Calu3 (cell line): ENCODE data around the gene IGF2. TPM values are rescaled to one million over a fixed set of nuclear protein-coding genes. Genes with fewer than 3 reads are reported as not detected.

Experiments
- BruUV-seq: library from RNA; stranded (reverse); fragments of 400-500 nt; replicated peaks from 2 replicates; lab custom pipeline; 2021; lab: Mats Ljungman, UMichigan
- CTCF ChIA-PET: fragments of 300-600 bp; sonication (Branson Sonifier 250); formaldehyde crosslinking; loops from one replicate; lab custom pipeline; 2022; ENCODE audit warnings: antibody characterized with exemption; lab: Charles Lee
- DNase-seq: peaks from one replicate; pipeline ENCODE4 v3.0.0; 2022
- H3K27ac Mint-ChIP-seq: one replicate; pipeline ENCODE4 v1.8.0; 2022; ENCODE audit warnings: mixed read lengths; ENCODE audit not compliant: unreplicated experiment
- H3K27me3 Mint-ChIP-seq: one replicate; pipeline ENCODE4 v1.8.0; 2022; ENCODE audit warnings: mixed read lengths; ENCODE audit not compliant: unreplicated experiment
- H3K36me3 Mint-ChIP-seq: one replicate; pipeline ENCODE4 v1.8.0; 2022; ENCODE audit warnings: mild to moderate bottlenecking, moderate library complexity, mixed read lengths; ENCODE audit not compliant: insufficient read depth, unreplicated experiment
- H3K4me1 Mint-ChIP-seq: one replicate; pipeline ENCODE4 v1.8.0; 2022; ENCODE audit warnings: mild to moderate bottlenecking, low read depth, mixed read lengths; ENCODE audit not compliant: unreplicated experiment
- H3K4me3 Mint-ChIP-seq: one replicate; pipeline ENCODE4 v1.8.0; 2022; ENCODE audit warnings: mild to moderate bottlenecking, low read depth, moderate library complexity, mixed read lengths; ENCODE audit not compliant: unreplicated experiment
- H3K9me3 Mint-ChIP-seq: one replicate; pipeline ENCODE4 v1.8.0; 2022; ENCODE audit warnings: low read depth, mixed read lengths; ENCODE audit not compliant: unreplicated experiment
- intact Hi-C: fragments of 100-400 bp; cut with micrococcal nuclease; formaldehyde crosslinking; loops from one replicate; pipeline ENCODE4 v1.10.0; 2022; ENCODE audit not compliant: unreplicated experiment
- microRNA-seq: library from miRNA; unstranded; fragments of <30 nt; microRNA quantifications from one replicate; pipeline ENCODE4 v1.2.0, GENCODE V29; 2022
- total RNA-seq: library from RNA; stranded (reverse); gene quantifications from 2 replicates; pipeline ENCODE4 v1.2.3, GENCODE V29; 2022
- TF ChIP-seq, protein P1 (sequence below): fragments of 200-600 bp; IDR thresholded peaks from one replicate; pipeline ENCODE4 v1.8.0; 2022; ENCODE audit warnings: antibody characterized with exemption; ENCODE audit not compliant: unreplicated experiment

Gene IGF2
- total RNA-seq, 1 experiment from 2014 or later = 0.45 TPM

DNA sequence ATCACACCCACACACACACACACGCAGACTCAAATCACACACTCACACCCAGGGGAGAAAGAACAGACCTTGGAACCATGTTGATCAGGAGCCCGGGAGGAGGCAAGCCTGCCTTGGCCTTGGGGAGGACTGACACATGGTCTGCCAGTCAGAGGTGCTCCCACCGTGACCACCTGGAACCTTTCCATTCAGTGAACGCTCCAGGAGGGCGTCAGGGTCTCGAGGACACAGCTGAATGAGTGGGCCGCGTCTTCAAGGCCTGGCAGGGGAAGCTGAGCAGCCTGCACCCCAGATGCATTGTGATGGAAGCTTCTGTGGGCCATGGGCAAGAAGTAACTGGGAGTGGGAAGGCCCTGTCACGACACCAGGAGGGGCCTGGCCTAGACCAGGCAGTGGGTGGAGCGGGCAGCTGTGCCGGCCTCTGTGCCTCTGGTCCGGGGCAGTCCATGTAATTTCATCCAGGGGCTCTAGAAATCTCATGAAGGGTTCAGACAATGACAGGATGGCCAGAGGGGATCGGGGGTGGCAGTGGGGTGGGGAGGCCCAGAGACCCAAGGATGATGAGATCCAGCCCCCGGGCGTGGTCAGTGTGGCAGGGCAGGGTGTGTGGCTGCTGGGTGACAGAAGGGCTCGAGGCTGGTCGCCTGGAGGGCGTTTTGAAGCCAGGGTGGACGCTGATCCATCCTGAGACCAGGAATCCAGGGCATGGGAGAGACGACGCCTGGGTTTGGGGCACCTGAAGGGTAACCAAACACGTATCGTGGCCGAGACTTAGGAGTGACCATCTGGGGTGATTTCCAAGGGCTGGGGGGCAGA, 53.7 kb downstream of the IGF2 start:
- no peak for DNase-seq
- TF ChIP-seq, protein P1, sequence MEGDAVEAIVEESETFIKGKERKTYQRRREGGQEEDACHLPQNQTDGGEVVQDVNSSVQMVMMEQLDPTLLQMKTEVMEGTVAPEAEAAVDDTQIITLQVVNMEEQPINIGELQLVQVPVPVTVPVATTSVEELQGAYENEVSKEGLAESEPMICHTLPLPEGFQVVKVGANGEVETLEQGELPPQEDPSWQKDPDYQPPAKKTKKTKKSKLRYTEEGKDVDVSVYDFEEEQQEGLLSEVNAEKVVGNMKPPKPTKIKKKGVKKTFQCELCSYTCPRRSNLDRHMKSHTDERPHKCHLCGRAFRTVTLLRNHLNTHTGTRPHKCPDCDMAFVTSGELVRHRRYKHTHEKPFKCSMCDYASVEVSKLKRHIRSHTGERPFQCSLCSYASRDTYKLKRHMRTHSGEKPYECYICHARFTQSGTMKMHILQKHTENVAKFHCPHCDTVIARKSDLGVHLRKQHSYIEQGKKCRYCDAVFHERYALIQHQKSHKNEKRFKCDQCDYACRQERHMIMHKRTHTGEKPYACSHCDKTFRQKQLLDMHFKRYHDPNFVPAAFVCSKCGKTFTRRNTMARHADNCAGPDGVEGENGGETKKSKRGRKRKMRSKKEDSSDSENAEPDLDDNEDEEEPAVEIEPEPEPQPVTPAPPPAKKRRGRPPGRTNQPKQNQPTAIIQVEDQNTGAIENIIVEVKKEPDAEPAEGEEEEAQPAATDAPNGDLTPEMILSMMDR = no peak
- intact Hi-C loops = no loop called here
- Mint-ChIP-seq H3K36me3 (no peaks in the 10 kb centered on the region), H3K9me3 (peaks cover 2% of the 10 kb centered on the region), H3K4me1 (no peaks in the 10 kb centered on the region), H3K27ac (no peak overlapping the region), H3K27me3 (no peaks in the 10 kb centered on the region), H3K4me3 (no peak overlapping the region)
- BruUV-seq = no TSS peak
- CTCF ChIA-PET = no interaction called here

DNA sequence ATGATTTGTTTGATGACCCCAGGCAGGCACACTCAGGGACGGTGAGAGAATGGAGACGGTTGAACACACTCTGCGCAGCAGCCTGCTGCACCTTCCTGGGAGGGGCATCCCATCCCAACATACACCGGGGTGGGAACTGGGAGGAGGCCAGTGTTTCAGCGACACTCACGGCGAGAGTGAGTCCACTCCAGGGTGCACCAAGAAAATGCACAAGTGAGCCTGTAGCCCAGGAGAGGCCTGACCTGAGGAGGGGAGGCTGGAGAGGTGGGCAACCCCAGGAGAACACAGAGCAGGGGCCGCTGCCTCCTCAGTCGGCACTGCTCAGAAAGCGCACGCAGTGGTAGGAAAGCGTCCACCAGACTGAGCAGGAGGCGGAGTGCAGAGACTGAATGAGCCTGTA, 54.5 kb downstream of the IGF2 start:
- no peak for DNase-seq
- Mint-ChIP-seq H3K27me3 (no peaks in the 10 kb centered on the region), H3K4me1 (no peaks in the 10 kb centered on the region), H3K9me3 (peaks cover 2% of the 10 kb centered on the region), H3K27ac (no peak overlapping the region), H3K36me3 (no peaks in the 10 kb centered on the region), H3K4me3 (no peak overlapping the region)
- BruUV-seq = no TSS peak
- CTCF ChIA-PET = no interaction called here
- TF ChIP-seq, protein P1 = no peak
- intact Hi-C loops = no loop called here

Small RNA genes within 50 kb of the gene (microRNA-seq; reads per million reads assigned to microRNA genes)
- not detected for gene MIR4686
- 1.8 reads per million for gene MIR483

Other genes with a start within 250 kb of the IGF2 start
- not detected in 2 replicates for gene PRR33, start 247.5 kb downstream of the IGF2 start, total RNA-seq
- not detected in 2 replicates for gene TNNT3, start 219.7 kb downstream of the IGF2 start, total RNA-seq
- gene MRPL23, start 192.1 kb downstream of the IGF2 start, total RNA-seq = 104 and 109 TPM in 2 replicates
- 0.38 and 1.9 TPM in 2 replicates for gene H19, start 141.5 kb downstream of the IGF2 start, total RNA-seq
- gene INS, start 21.8 kb upstream of the IGF2 start, total RNA-seq = not detected in 2 replicates
- gene TH, start 32.4 kb upstream of the IGF2 start, total RNA-seq = not detected in 2 replicates
- gene ASCL2, start 131.2 kb upstream of the IGF2 start, total RNA-seq = not detected in 2 replicates
- not detected in 2 replicates for gene C11orf21, start 162.5 kb upstream of the IGF2 start, total RNA-seq
- gene TSPAN32, start 162.6 kb upstream of the IGF2 start, total RNA-seq = not detected in 2 replicates
- gene CD81, start 237.9 kb upstream of the IGF2 start, total RNA-seq = 283 and 310 TPM in 2 replicates